ENCODE measurements around the gene PRR12.

DNA sequence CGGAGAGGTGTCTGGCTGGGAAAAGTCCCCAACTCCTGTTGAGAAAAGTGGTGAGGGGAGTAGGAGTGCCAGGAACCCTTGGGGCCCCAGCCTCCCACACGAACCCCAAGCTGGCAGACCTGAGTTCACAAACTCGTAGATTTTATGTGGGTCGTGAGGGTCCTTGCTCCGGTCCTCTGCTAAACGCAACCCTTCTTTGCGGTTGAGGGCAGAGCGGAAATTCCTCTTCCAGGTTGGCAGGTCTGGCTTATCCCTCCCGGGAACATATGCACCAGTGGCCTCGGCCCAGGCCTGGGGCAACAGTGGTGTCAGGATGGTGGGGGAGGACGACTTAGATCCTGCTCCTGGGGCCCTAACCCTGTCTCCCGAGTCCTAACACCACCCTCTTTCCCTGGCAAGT, 72.2 kb downstream of the PRR12 start:
- no peak for TF ChIP-seq TCF7L2 (IDR thresholded peaks at IDR 0.05; ENCODE audit: low read depth, low read length)
- no peak for TF ChIP-seq POLR2AphosphoS5 (IDR thresholded peaks at IDR 0.05; ENCODE audit: low read depth, low read length)
